Transverse colon (tissue), 3 donors: ENCODE data around the gene SPEF2.

Experiments used
- POLR2A ChIP-seq: fragments of 450-650 bp; IDR thresholded peaks from one replicate; pipeline ENCODE4 v1.6.1; 2016; ENCODE audit warnings: antibody characterized with exemption, mild to moderate bottlenecking, moderate library complexity
- TF ChIP-seq, protein P1 (sequence below), 5 experiments: fragments of 200-600 bp in 3 of 5; fragments of 450-650 bp in 2 of 5; sonication (generic) in 3 of 5; IDR thresholded peaks; 1 replicate in 2 of 5; 2 replicates in 3 of 5; pipeline ENCODE4 v1.5.1; 2016 to 2017; ENCODE audit warnings: antibody characterized with exemption in 5 of 5, inconsistent platforms in 3 of 5, mild to moderate bottlenecking in 2 of 5, moderate library complexity in 1 of 5

DNA sequence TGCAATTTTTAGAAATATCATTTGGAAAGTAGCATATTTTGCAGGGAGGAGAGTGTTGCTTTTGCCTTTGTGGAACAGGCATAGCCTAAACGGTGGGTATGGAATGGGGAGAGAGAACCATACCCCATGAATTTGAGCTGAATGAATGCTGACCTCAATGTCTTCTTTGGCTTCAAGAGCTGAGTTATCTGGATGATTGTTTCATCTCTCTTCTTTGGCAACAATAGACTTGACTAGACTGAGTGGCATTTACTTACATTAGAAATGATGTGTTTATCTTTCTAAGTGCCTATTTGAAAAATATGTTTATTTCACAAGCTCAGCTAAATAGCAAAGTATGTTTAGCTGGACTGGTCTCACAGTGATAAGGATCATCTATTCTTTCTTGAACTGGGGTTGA, 42.8 kb downstream of the SPEF2 start:
- TF ChIP-seq, protein P1, sequence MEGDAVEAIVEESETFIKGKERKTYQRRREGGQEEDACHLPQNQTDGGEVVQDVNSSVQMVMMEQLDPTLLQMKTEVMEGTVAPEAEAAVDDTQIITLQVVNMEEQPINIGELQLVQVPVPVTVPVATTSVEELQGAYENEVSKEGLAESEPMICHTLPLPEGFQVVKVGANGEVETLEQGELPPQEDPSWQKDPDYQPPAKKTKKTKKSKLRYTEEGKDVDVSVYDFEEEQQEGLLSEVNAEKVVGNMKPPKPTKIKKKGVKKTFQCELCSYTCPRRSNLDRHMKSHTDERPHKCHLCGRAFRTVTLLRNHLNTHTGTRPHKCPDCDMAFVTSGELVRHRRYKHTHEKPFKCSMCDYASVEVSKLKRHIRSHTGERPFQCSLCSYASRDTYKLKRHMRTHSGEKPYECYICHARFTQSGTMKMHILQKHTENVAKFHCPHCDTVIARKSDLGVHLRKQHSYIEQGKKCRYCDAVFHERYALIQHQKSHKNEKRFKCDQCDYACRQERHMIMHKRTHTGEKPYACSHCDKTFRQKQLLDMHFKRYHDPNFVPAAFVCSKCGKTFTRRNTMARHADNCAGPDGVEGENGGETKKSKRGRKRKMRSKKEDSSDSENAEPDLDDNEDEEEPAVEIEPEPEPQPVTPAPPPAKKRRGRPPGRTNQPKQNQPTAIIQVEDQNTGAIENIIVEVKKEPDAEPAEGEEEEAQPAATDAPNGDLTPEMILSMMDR (IDR thresholded peaks at IDR 0.05): no peak
- no peak for TF ChIP-seq POLR2A
